ENCODE measurements around the gene ABTB1.

GRCh38 chr3:127700406-127700805, 27.7 kb downstream of the ABTB1 start:
- no peak for TF ChIP-seq CTCF (conservative IDR thresholded peaks at IDR 0.05 in 1 of 2, IDR thresholded peaks at IDR 0.05 in 1 of 2; ENCODE audit: low read depth in 1 of 2, low read length in 2 of 2)
- no peak for TF ChIP-seq EZH2 (IDR thresholded peaks at IDR 0.05; ENCODE audit: low read length, missing control alignments)

Measured in fibroblast of lung (primary cell).